Measurements from ENCODE around the gene SNAPIN.
A peak's percentile ranks its signal among the peaks of the same experiment; 100 is the strongest.
"Not testable (repeated sequence)": the region's sequence is repeated elsewhere in the genome, so short reads cannot be mapped to it uniquely, and the experiment has no call there.

SNAPIN gene

GRCh38 chr1:153626904-153627714, 31.4 kb upstream of the SNAPIN start, which contains the start of gene S100A13:
Gene S100A13 (minus strand): TSS chr1:153627505. CDS start chr1:153626472, 1,033 bp downstream.
- DNase-seq (ENCODE audit: low read depth), result no peak

- no peak for DNase-seq (ENCODE audit: low read depth)
Observed at GRCh38 chr1:153627715-153628626, 30.5 kb upstream of the SNAPIN start, which contains the start of gene S100A1. Gene S100A1 (plus strand): TSS chr1:153628434. CDS start chr1:153630522, 2,088 bp downstream.

GRCh38 chr1:153628638-153629342, 29.7 kb upstream of the SNAPIN start:
- no peak for DNase-seq (ENCODE audit: low read depth)

- no peak for DNase-seq (ENCODE audit: low read depth)
Observed at GRCh38 chr1:153629343-153629665, 29.2 kb upstream of the SNAPIN start.

GRCh38 chr1:153629971-153630370, 28.5 kb upstream of the SNAPIN start:
- no peak for DNase-seq (ENCODE audit: low read depth)

- DNase-seq (ENCODE audit: low read depth), result no peak
Observed at GRCh38 chr1:153630384-153630783, 28.1 kb upstream of the SNAPIN start.

- DNase-seq (ENCODE audit: low read depth), result no peak
Observed at GRCh38 chr1:153631047-153632022, 27.2 kb upstream of the SNAPIN start.

- DNase-seq (ENCODE audit: low read depth), result no peak
Observed at GRCh38 chr1:153633161-153633753, 25.2 kb upstream of the SNAPIN start.

GRCh38 chr1:153633754-153634665, 24.5 kb upstream of the SNAPIN start, which contains the start of gene CHTOP:
Gene CHTOP (plus strand): TSS chr1:153634066. CDS start chr1:153636589, 2,523 bp downstream.
- DNase-seq (ENCODE audit: low read depth), result peak; percentile 96

GRCh38 chr1:153635872-153636271, 22.6 kb upstream of the SNAPIN start:
- no peak for DNase-seq (ENCODE audit: low read depth)

GRCh38 chr1:153636312-153636711, 22.2 kb upstream of the SNAPIN start:
- no peak for DNase-seq (ENCODE audit: low read depth)

- no peak for DNase-seq (ENCODE audit: low read depth)
Observed at GRCh38 chr1:153638261-153638660, 20.2 kb upstream of the SNAPIN start.

GRCh38 chr1:153639280-153639679, 19.2 kb upstream of the SNAPIN start:
- DNase-seq (ENCODE audit: low read depth), result no peak

- DNase-seq (ENCODE audit: low read depth), result not testable (repeated sequence)
Observed at GRCh38 chr1:153640213-153640612, 18.3 kb upstream of the SNAPIN start.

- no peak for DNase-seq (ENCODE audit: low read depth)
Observed at GRCh38 chr1:153640861-153641260, 17.6 kb upstream of the SNAPIN start.

GRCh38 chr1:153642161-153642560, 16.3 kb upstream of the SNAPIN start:
- no peak for DNase-seq (ENCODE audit: low read depth)

- DNase-seq (ENCODE audit: low read depth), result no peak
Observed at GRCh38 chr1:153643100-153643499, 15.4 kb upstream of the SNAPIN start.

GRCh38 chr1:153643816-153644215, 14.7 kb upstream of the SNAPIN start:
- DNase-seq (ENCODE audit: low read depth), result no peak

- DNase-seq (ENCODE audit: low read depth), result no peak
Observed at GRCh38 chr1:153646672-153647345, 11.7 kb upstream of the SNAPIN start.

Measured in CMK (cell line).